Activated T-helper 2 cell treated with anti-CD3 and anti-CD28 coated beads, Interferon-gamma antibody, Interleukin-2, Interleukin-4, amounts not matched to agents 10 μg/mL and 5 μg/mL and 100 μg/mL, durations not matched to agents 14 hours and 24 hours and 36 hours (primary cell): Measurements from ENCODE around the gene DDX10. TPM values are rescaled to one million over a fixed set of nuclear protein-coding genes. Genes with fewer than 3 reads are reported as not detected.
"Not testable (repeated sequence)": the region's sequence is repeated elsewhere in the genome, so short reads cannot be mapped to it uniquely, and the experiment has no call there.

Experiments used
- DNase-seq: peaks from one replicate; pipeline ENCODE4 v3.0.0; 2021; ENCODE audit warnings: low spot score
- H3K27ac Mint-ChIP-seq: one replicate; pipeline ENCODE4 v1.8.0; 2021; ENCODE audit warnings: mixed read lengths
- H3K27me3 Mint-ChIP-seq: one replicate; pipeline ENCODE4 v1.8.0; 2021; ENCODE audit warnings: low read depth, mixed read lengths
- H3K36me3 Mint-ChIP-seq: one replicate; pipeline ENCODE4 v1.8.0; 2021; ENCODE audit warnings: low read depth, mixed read lengths
- H3K4me1 Mint-ChIP-seq: one replicate; pipeline ENCODE4 v1.8.0; 2021; ENCODE audit warnings: low read depth, mixed read lengths
- H3K4me3 Mint-ChIP-seq: one replicate; pipeline ENCODE4 v1.8.0; 2021; ENCODE audit warnings: low read depth, mild to moderate bottlenecking, moderate library complexity, mixed read lengths
- H3K9me3 Mint-ChIP-seq: one replicate; pipeline ENCODE4 v1.8.0; 2021; ENCODE audit warnings: mixed read lengths
- intact Hi-C: fragments of 100-400 bp; cut with micrococcal nuclease; formaldehyde crosslinking; loops from one replicate; pipeline ENCODE4 v1.15.1; 2023
- total RNA-seq: library from RNA; stranded (reverse); gene quantifications from 2 replicates; pipeline ENCODE4 v1.2.3, GENCODE V29; 2022

DDX10 gene
- total RNA-seq, 1 donor from 2014 or later = 57.8 TPM

DNA sequence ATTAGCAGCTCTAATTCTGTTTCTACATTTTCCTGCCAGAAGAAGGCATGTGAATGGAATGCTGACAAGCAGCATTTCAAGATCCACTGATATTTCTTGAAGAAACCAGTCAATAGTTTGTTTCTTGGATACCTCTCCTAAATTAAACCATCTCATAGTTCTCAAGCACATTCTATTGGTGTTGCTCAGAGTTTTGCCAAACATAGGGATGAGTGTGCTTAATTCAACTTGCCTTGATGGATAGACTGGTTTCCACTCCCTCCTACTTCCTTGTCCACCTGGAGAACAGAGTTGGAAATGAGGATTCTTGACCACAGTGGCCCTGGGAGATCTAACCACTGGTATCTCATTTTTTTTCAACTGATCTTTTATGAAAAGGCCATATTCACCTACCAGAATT, 29.8 kb upstream of the DDX10 start:
- Mint-ChIP-seq H3K36me3 (no peaks in the 10 kb centered on the region), H3K4me3 (no peak overlapping the region), H3K9me3 (no peaks in the 10 kb centered on the region), H3K27ac (no peak overlapping the region), H3K4me1 (no peaks in the 10 kb centered on the region), H3K27me3 (peaks cover 40% of the 10 kb centered on the region)
- intact Hi-C loops = no loop called here
- no peak for DNase-seq

DNA sequence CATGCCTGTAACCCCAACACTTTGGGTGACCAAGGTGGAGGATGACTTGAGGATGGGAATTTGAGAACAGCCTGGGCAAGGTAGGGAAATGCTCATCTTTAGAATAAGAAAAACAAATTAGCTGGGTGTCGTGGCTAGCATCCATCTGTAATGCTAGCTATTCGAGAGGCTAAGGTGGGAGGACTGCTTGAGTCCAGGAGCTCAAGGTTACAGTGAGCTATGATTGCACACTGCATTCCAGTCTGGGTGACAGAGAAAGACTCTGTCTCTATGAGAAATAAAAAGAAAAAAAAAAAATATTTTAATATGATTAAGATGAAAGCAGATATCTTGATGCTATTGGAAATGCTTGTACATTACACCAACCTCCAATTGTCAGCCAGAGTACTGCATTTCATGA, 28.6 kb upstream of the DDX10 start:
- Mint-ChIP-seq H3K27ac (no peak overlapping the region), H3K27me3 (peaks cover 35% of the 10 kb centered on the region), H3K9me3 (no peaks in the 10 kb centered on the region), H3K4me3 (no peak overlapping the region), H3K36me3 (no peaks in the 10 kb centered on the region), H3K4me1 (no peaks in the 10 kb centered on the region)
- no peak for DNase-seq
- intact Hi-C loops = no loop called here

DNA sequence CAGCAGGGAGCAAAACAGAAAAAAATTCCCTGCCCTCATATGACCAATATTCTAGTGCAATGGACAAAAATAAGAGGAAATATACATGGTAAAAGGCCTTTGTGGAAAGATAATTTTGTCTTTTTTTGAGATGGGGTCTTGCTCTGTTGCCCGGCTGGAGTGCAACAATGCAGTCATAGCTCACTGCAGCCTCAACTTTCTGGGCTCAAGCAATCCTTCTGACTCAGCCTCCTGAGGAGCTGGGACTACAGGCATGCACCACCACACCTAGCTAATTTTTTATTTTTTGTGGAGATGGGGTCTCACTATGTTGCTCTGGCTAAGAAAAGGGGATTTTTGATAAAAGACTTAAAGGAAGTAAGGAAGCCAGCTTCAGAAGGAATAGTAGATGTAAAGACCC, 25.7 kb upstream of the DDX10 start:
- DNase-seq = no peak
- H3K27ac Mint-ChIP-seq = no peak overlapping the region
- no peaks in the 10 kb centered on the region for H3K36me3 Mint-ChIP-seq
- H3K4me3 Mint-ChIP-seq = no peak overlapping the region
- H3K9me3 Mint-ChIP-seq = no peaks in the 10 kb centered on the region
- H3K4me1 Mint-ChIP-seq = no peaks in the 10 kb centered on the region
- peaks cover 31% of the 10 kb centered on the region for H3K27me3 Mint-ChIP-seq
- intact Hi-C loops = no loop called here

DNA sequence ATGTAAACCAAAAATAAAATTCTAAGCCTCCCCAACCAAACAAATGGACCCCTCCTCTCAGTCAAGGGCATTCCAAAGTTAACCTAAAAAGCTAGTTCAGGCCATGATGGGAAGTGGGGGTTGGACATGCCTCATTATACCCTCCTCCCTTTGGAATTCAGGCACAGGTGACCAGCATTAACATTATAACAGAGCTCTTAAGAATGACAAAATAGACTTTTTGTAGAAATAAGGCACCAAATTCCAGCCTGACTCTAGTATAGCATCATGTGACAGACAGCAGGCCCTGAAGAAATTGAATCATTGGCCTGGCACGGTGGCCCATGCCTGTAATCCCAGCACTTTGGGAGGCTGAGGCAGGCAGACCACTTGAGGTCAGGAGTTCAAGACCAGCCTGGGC, 23.1 kb upstream of the DDX10 start:
- H3K27ac Mint-ChIP-seq, DNase-seq, H3K4me1 Mint-ChIP-seq, intact Hi-C loops, H3K4me3 Mint-ChIP-seq, H3K9me3 Mint-ChIP-seq, H3K36me3 Mint-ChIP-seq: not testable (repeated sequence)
- peaks cover 21% of the 10 kb centered on the region for H3K27me3 Mint-ChIP-seq

DNA sequence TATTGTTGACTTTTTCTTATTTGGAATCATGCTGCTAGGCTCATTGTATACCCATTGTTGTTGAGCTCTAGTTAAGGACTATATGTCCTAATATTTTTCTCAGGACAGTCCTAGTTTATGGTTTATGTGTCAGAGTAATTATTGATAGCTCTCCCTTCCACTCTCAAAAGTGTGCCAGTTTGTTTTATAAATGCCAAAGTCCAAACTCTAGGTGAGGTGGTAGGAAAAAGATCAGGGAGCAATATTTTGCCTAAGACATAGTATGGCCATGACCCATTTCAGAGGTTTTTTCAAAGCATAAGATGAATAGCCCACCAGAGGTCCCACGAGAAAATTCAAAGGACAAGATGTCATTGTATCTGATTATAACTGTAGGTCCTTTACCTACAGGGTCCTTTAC, 20.9 kb upstream of the DDX10 start:
- intact Hi-C loops = no loop called here
- no peak overlapping the region for H3K27ac Mint-ChIP-seq
- H3K27me3 Mint-ChIP-seq = peaks cover 5% of the 10 kb centered on the region
- no peak overlapping the region for H3K4me3 Mint-ChIP-seq
- H3K9me3 Mint-ChIP-seq = no peaks in the 10 kb centered on the region
- H3K4me1 Mint-ChIP-seq = no peaks in the 10 kb centered on the region
- DNase-seq = no peak
- H3K36me3 Mint-ChIP-seq = no peaks in the 10 kb centered on the region

DNA sequence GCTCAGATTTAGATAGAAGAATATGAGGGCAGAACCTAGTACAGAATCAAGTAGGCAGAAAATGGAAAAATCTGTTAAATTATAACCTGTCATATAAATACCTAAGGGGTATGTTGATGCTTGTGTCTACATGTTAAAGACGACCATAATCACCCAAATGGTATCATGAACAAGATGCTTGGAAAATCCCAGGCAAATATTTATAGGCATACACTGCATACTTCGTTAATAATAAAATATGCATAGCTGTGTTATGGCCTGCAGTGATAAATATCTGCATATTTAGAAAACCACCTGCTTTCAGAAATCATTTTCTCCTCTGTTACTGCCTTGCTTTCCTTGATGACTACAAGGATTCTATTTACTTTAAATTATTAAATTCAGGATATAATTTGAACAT, 18.9 kb upstream of the DDX10 start:
- H3K4me3 Mint-ChIP-seq = no peak overlapping the region
- no peak overlapping the region for H3K27ac Mint-ChIP-seq
- H3K9me3 Mint-ChIP-seq = no peaks in the 10 kb centered on the region
- intact Hi-C loops = no loop called here
- peaks cover 2% of the 10 kb centered on the region for H3K27me3 Mint-ChIP-seq
- no peak for DNase-seq
- no peaks in the 10 kb centered on the region for H3K36me3 Mint-ChIP-seq
- no peaks in the 10 kb centered on the region for H3K4me1 Mint-ChIP-seq

DNA sequence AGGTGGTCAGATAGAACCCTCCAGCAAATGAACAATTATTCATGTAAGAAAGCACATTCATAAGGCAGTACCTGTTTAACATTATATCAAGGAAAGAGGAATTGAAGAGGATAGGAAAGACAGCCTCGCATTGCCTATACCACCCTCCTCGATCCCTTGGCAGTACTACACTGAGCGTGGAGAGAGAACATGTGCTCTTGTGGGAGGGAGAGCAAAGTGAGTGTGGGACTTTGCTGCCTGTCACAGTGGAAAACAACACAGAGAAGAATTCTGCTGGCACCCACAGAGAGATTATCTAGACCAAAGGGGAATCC, 17.5 kb upstream of the DDX10 start:
- H3K36me3 Mint-ChIP-seq = no peaks in the 10 kb centered on the region
- H3K9me3 Mint-ChIP-seq = no peaks in the 10 kb centered on the region
- no peak for DNase-seq
- no peak overlapping the region for H3K27ac Mint-ChIP-seq
- H3K4me1 Mint-ChIP-seq = no peaks in the 10 kb centered on the region
- no peak overlapping the region for H3K4me3 Mint-ChIP-seq
- H3K27me3 Mint-ChIP-seq = peaks cover 6% of the 10 kb centered on the region
- intact Hi-C loops = no loop called here

DNA sequence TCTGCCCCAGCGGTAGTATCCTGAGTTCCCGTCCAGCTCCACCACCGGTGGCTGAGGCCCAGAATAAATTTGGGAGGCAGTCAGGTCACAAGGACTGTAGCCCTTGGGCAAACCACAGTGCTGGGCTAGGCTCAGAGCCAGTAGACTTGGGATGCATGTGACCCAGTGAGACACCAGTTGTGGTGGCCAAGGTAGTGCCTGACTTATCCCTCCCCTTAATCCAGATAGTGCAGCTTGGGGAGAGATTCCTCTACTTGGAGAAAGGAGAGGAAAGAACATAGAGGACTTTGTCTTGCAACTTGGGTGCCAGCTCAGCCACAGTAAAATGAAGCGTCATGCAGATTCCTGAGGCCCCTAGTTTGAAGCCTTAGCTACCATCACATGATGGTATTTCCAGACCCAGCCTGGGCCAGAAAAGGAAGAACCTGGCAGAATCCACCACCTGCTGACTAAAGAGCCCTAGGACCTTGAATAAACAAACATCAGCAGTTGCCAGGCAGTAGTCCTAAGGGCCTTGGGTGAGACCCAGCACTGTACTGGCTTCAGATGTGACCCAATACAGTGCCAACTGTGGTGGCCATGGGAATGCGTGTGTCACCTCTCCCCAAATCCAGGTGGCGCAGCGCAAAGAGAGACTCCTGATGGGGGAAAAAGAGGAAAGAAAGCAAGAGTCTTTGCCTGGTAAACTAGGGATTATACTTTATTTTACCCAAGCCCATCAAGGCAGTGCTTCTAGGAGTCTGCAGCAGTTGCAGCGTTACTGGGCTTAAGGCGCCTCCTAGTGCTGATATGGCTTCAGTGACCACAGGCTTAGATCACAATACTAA, 17.0 kb upstream of the DDX10 start:
- Mint-ChIP-seq H3K27me3 (peaks cover 7% of the 10 kb centered on the region), H3K27ac (no peak overlapping the region), H3K4me3 (no peak overlapping the region), H3K9me3 (no peaks in the 10 kb centered on the region), H3K36me3 (no peaks in the 10 kb centered on the region), H3K4me1 (no peaks in the 10 kb centered on the region)
- peak; percentile 39 for DNase-seq
- intact Hi-C loops = loop anchor here (1.0 to 2.0 kb wide), 3 partner anchors 231 to 531 kb away; no protein-coding TSS in a partner anchor

DNA sequence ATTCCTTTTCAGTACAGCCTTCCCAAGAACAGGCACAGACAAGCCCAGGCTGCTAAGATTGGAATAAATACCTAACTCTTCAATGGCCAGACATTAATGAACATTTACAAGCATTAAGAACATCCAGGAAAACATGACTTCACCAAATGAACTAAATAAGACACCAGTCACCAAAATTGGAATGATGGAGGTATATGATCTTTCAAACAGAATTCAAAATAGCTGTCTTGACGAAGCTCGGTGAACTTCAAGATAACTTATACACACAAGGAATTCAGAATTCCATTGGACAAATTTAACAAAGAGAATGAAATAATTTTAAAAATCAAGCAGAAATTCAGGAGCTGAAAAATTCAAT, 16.4 kb upstream of the DDX10 start:
- Mint-ChIP-seq H3K36me3 (no peaks in the 10 kb centered on the region), H3K9me3 (no peaks in the 10 kb centered on the region), H3K27ac (no peak overlapping the region), H3K4me1 (no peaks in the 10 kb centered on the region), H3K4me3 (no peak overlapping the region), H3K27me3 (peaks cover 11% of the 10 kb centered on the region)
- DNase-seq = no peak
- intact Hi-C loops = loop anchor here (1.0 to 2.0 kb wide), 3 partner anchors 231 to 532 kb away; no protein-coding TSS in a partner anchor

DNA sequence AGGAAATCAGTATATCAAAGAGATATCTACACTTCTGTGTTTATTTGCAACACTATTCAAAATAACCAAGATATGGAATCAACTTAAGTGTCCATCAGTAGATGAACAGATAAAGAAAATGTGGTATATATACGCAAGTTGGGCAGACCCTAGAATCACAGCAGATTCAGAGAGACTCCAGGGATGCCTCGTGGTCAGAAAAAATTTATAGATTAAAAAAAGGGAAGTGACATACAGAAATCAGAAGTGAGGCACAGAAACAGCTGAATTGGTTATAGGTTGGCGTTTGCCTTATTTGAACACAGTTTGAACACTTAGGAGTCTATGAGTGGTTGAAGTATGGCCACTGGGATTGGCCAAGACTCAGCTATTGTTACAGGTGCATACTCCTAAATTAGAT, 10.8 kb upstream of the DDX10 start:
- DNase-seq, H3K4me1 Mint-ChIP-seq, H3K36me3 Mint-ChIP-seq, H3K9me3 Mint-ChIP-seq, H3K4me3 Mint-ChIP-seq, H3K27ac Mint-ChIP-seq: not testable (repeated sequence)
- intact Hi-C loops = loop anchor here (2.0 kb wide), 1 partner anchor 535 kb away; no protein-coding TSS in a partner anchor
- H3K27me3 Mint-ChIP-seq = peaks cover 33% of the 10 kb centered on the region

DNA sequence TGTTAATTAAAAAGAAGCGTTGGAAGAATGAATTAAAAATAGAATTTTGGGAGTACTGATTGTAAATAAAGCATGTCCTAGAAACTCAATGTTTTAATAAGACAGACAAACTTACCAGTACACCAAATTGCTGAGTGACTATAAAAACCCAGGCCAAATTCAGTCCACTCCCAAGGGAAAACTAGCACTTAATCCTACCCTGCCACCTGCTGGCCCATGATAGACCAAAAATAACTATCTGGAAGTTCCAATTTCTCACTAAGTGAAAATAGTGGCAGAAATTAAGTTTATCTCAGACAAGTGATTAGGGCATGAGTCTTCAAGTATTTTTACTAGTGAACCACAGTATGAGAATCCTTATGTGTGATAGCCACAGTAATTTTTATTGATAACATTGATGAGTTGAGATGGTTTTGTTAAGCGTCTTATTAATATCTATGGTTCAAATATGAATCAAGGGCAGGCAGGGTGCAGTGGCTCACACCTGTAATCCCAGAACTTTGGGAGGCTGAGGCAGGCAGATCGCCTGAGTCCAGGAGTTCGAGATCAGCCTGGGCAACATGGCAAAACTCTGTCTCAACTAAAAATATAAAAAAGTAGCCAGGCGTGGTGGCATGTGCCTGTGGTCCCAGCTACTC, 9.8 kb upstream of the DDX10 start:
- Mint-ChIP-seq H3K36me3 (no peaks in the 10 kb centered on the region), H3K4me3 (no peak overlapping the region), H3K27ac (no peak overlapping the region), H3K27me3 (peaks cover 35% of the 10 kb centered on the region), H3K9me3 (no peaks in the 10 kb centered on the region), H3K4me1 (no peaks in the 10 kb centered on the region)
- intact Hi-C loops = loop anchor here (2.0 to 5.0 kb wide), 2 partner anchors 536 to 648 kb away; partner anchors contain the start of gene CUL5
- no peak for DNase-seq

DNA sequence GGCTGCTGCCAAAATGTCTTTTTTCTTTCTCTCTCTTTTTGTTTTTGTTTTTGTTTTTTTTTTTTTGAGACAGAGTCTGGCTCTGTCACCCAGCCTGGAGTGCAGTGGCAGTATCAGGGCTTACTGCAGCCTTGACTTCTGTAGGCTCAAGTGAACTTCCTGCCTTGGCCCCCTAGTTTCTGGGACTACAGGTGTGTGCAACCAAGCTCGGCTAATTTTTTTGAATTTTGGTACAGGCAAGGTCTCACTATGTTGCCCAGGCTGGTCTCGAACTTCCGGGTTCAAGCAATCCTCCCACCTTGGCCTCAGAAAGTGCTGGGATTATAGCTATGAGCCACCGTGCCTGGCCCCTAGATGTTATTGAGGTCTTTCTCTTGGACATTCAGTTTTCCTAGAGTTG, 2.2 kb upstream of the DDX10 start:
- Mint-ChIP-seq H3K36me3 (peaks cover 14% of the 10 kb centered on the region), H3K27me3 (peaks cover 11% of the 10 kb centered on the region), H3K27ac (no peak overlapping the region), H3K4me1 (peaks cover 25% of the 10 kb centered on the region), H3K9me3 (no peaks in the 10 kb centered on the region), H3K4me3 (no peak overlapping the region)
- intact Hi-C loops = loop anchor here (5.0 to 10.0 kb wide), 2 partner anchors 165 to 1098 kb away; partner anchors contain the start of genes ALKBH8 and POGLUT3
- DNase-seq = no peak

DNA sequence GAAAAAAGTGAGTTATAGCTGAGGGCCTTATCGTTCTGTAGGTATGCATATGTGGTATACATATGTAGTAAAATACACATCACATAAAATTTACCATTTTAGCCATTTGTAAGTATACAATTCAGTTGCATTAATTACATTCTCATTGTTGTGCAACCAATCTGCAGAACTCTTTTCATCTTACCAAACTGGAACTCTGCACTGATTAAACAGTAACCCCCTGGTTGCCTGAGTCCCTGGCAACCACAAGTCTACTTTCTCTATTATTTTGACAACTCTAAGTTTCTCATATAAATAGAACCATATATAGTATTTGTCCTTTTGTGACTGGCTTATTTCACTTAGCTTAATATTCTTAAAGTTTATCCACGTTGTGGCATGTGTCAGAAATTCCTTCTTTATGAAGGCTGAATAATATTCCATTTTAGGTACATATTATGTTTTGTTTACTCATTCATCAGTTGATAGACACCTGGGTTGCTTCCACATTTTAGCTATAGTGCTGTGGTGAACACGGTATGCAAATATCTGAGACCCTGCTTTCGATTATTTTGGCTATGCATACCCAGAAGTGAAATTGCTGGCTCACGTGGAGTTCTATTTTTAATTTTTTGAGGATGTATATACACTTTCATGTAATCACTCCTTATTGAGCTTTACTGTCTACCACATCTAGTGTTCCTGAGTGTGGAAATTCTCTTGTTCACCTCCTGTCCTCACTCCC, 1.6 kb upstream of the DDX10 start:
- Mint-ChIP-seq H3K9me3 (no peaks in the 10 kb centered on the region), H3K4me1 (peaks cover 28% of the 10 kb centered on the region), H3K4me3 (no peak overlapping the region), H3K27ac (no peak overlapping the region), H3K36me3 (peaks cover 17% of the 10 kb centered on the region), H3K27me3 (peaks cover 11% of the 10 kb centered on the region)
- intact Hi-C loops = loop anchor here (5.0 to 10.0 kb wide), 2 partner anchors 166 to 1099 kb away; partner anchors contain the start of genes ALKBH8 and POGLUT3
- no peak for DNase-seq
